Amygdala (tissue), 56 donors: ENCODE data around the gene ALPG.
"Not testable (repeated sequence)": the region's sequence is repeated elsewhere in the genome, so short reads cannot be mapped to it uniquely, and the experiment has no call there.

Experiments
- DNase-seq, 56 donors: peaks; one replicate each; lab custom pipeline; 2025; lab: John Stamatoyannopoulos, UW

ALPG gene

GRCh38 chr2:232417489-232417888 is 10.8 kb downstream of the ALPG start:
- DNase-seq, result no peak

- no peak for DNase-seq
These were observed 11.4 kb downstream of the ALPG start for GRCh38 chr2:232418056-232418455.

- no peak for DNase-seq
These were observed 12.0 kb downstream of the ALPG start for GRCh38 chr2:232418466-232419244.

GRCh38 chr2:232419245-232420072 is 12.8 kb downstream of the ALPG start:
- DNase-seq, result no peak

GRCh38 chr2:232420073-232420454 is 13.4 kb downstream of the ALPG start:
- no peak for DNase-seq

- DNase-seq, result no peak
These were observed 14.0 kb downstream of the ALPG start for GRCh38 chr2:232420463-232421188.

- no peak for DNase-seq
These were observed 14.6 kb downstream of the ALPG start for GRCh38 chr2:232421189-232421785.

- DNase-seq, result no peak
These were observed 15.4 kb downstream of the ALPG start for GRCh38 chr2:232422051-232422450.

GRCh38 chr2:232422996-232423395 is 16.4 kb downstream of the ALPG start:
- DNase-seq, result not testable (repeated sequence)

- not testable (repeated sequence) for DNase-seq
These were observed 16.8 kb downstream of the ALPG start for GRCh38 chr2:232423407-232423806.

- DNase-seq, result no peak
These were observed 25.3 kb downstream of the ALPG start for GRCh38 chr2:232431705-232432590.

- no peak for DNase-seq
These were observed 26.0 kb downstream of the ALPG start for GRCh38 chr2:232432598-232433184.

GRCh38 chr2:232433622-232434021 is 27.0 kb downstream of the ALPG start:
- DNase-seq, result not testable (repeated sequence)

GRCh38 chr2:232434091-232434490 is 27.4 kb downstream of the ALPG start:
- DNase-seq, result no peak

GRCh38 chr2:232434563-232435374 is 28.1 kb downstream of the ALPG start:
- no peak for DNase-seq

- no peak for DNase-seq
These were observed 28.7 kb downstream of the ALPG start for GRCh38 chr2:232435375-232435648.

- DNase-seq, result no peak
These were observed 29.2 kb downstream of the ALPG start for GRCh38 chr2:232435805-232436204.

GRCh38 chr2:232436381-232437194 is 29.9 kb downstream of the ALPG start:
- no peak for DNase-seq
